IMR-90 (cell line): ENCODE results near the gene KIF16B. TPM values are rescaled to one million over a fixed set of nuclear protein-coding genes. Genes with fewer than 3 reads are reported as not detected.

ENCODE experiments used
- ATAC-seq: fragments of 200-7000 bp; cut with Tn5 transposase; 2 replicates; pipeline ENCODE4 v1.9.1; 2020; ENCODE audit warnings: low read depth, mild to moderate bottlenecking, moderate library complexity
- BruUV-seq: library from RNA; stranded (reverse); fragments of 400-500 nt; replicated peaks from 2 replicates; lab custom pipeline; 2021; lab: Mats Ljungman, UMichigan
- CTCF ChIA-PET: fragments of 300-600 bp; formaldehyde crosslinking; extraction: SDS; loops from one replicate; lab custom pipeline; 2021; ENCODE audit warnings: antibody characterized with exemption; lab: Yijun Ruan, JAX
- POLR2A ChIA-PET: fragments of 300-600 bp; sonication (Branson Sonifier 250); formaldehyde crosslinking; loops from one replicate; lab custom pipeline; 2022; ENCODE audit warnings: antibody characterized with exemption; ENCODE audit not compliant: unreplicated experiment; lab: Charles Lee
- DNase-seq: peaks from one replicate; pipeline ENCODE4 v3.0.0; 2013
- H2AFZ ChIP-seq: replicated peaks from 2 replicates; pipeline ENCODE3; 2013; ENCODE audit warnings: low read length, mild to moderate bottlenecking; ENCODE audit not compliant: poor library complexity
- H2AK5ac ChIP-seq: 2 replicates; pipeline ENCODE4 v1.6.1; 2013; ENCODE audit warnings: low read depth, low read length, inconsistent platforms
- H2AK9ac ChIP-seq: replicated peaks from 2 replicates; pipeline ENCODE3; 2013; ENCODE audit warnings: mild to moderate bottlenecking, low read depth, low read length, moderate library complexity; ENCODE audit not compliant: poor library complexity
- H2BK120ac ChIP-seq: 2 replicates; pipeline ENCODE4 v1.6.1; 2013; ENCODE audit warnings: low read depth, low read length, inconsistent platforms
- H2BK15ac ChIP-seq: 3 replicates; pipeline ENCODE4 v1.6.1; 2013; ENCODE audit warnings: low read depth, low read length, inconsistent platforms
- H2BK20ac ChIP-seq: 2 replicates; pipeline ENCODE4 v1.6.1; 2013; ENCODE audit warnings: low read depth, mild to moderate bottlenecking, inconsistent platforms, low read length, moderate library complexity
- H2BK5ac ChIP-seq: 2 replicates; pipeline ENCODE4 v1.6.1; 2013; ENCODE audit warnings: mild to moderate bottlenecking, low read depth, low read length, inconsistent platforms; ENCODE audit not compliant: poor library complexity, severe bottlenecking
- H3K14ac ChIP-seq: replicated peaks from 2 replicates; pipeline ENCODE4 v1.6.1; 2013; ENCODE audit warnings: low read depth, low read length, inconsistent platforms
- H3K18ac ChIP-seq: 2 replicates; pipeline ENCODE4 v1.6.1; 2013; ENCODE audit warnings: low read depth, low read length, control low read depth
- H3K23ac ChIP-seq: 2 replicates; pipeline ENCODE4 v1.6.1; 2013; ENCODE audit warnings: low read depth, low read length, inconsistent platforms
- H3K27ac ChIP-seq: 2 replicates; pipeline ENCODE4 v1.5.1; 2013; ENCODE audit warnings: mild to moderate bottlenecking, control low read depth, low read length; ENCODE audit not compliant: insufficient read depth
- H3K27me3 ChIP-seq: 2 replicates; pipeline ENCODE4 v1.6.1; 2013; ENCODE audit warnings: low read length; ENCODE audit not compliant: control insufficient read depth, insufficient read depth
- H3K36me3 ChIP-seq: 2 replicates; pipeline ENCODE4 v1.6.1; 2013; ENCODE audit warnings: low read length, mixed read lengths; ENCODE audit not compliant: control insufficient read depth, insufficient read depth
- H3K4ac ChIP-seq: 2 replicates; pipeline ENCODE4 v1.6.1; 2013; ENCODE audit warnings: low read depth, low read length, inconsistent platforms
- H3K4me1 ChIP-seq: 2 replicates; pipeline ENCODE4 v1.6.1; 2013; ENCODE audit warnings: low read length, mixed read lengths; ENCODE audit not compliant: control insufficient read depth, insufficient read depth
- H3K4me2 ChIP-seq: 2 replicates; pipeline ENCODE4 v1.6.1; 2013; ENCODE audit warnings: low read depth, mild to moderate bottlenecking, control low read depth, low read length, moderate library complexity
- H3K4me3 ChIP-seq: 2 replicates; pipeline ENCODE4 v1.5.1; 2013; ENCODE audit warnings: low read depth, mild to moderate bottlenecking, control low read depth, low read length, moderate library complexity; ENCODE audit not compliant: insufficient read depth
- H3K56ac ChIP-seq: 2 replicates; pipeline ENCODE4 v1.6.1; 2013; ENCODE audit warnings: low read length, inconsistent platforms; ENCODE audit not compliant: insufficient read depth; ENCODE audit errors: extremely low read depth
- H3K79me1 ChIP-seq, 2 experiments: 2 replicates each; pipeline ENCODE4 v1.6.1; 2013; ENCODE audit warnings: low read length in 2 of 2, inconsistent platforms in 1 of 2, low read depth in 1 of 2
- H3K9ac ChIP-seq: 2 replicates; pipeline ENCODE4 v1.6.1; 2013; ENCODE audit warnings: low read depth, low read length, control low read depth
- H3K9me1 ChIP-seq: 2 replicates; pipeline ENCODE4 v1.6.1; 2013; ENCODE audit warnings: low read length, inconsistent platforms; ENCODE audit not compliant: insufficient read depth
- H3K9me3 ChIP-seq: 2 replicates; pipeline ENCODE4 v1.6.1; 2013; ENCODE audit warnings: low read length; ENCODE audit not compliant: control insufficient read depth, insufficient read depth
- H4K20me1 ChIP-seq: 2 replicates; pipeline ENCODE4 v1.6.1; 2013; ENCODE audit warnings: low read length, inconsistent platforms; ENCODE audit not compliant: insufficient read depth
- H4K5ac ChIP-seq: 2 replicates; pipeline ENCODE4 v1.6.1; 2013; ENCODE audit warnings: mild to moderate bottlenecking, low read depth, low read length, control low read depth
- H4K8ac ChIP-seq, 2 experiments: 2 replicates each; pipeline ENCODE4 v1.6.1; 2013; ENCODE audit warnings: low read depth in 2 of 2, low read length in 2 of 2, control low read depth in 1 of 2, inconsistent platforms in 1 of 2
- H4K91ac ChIP-seq: 2 replicates; pipeline ENCODE4 v1.6.1; 2013; ENCODE audit warnings: low read depth, low read length, inconsistent platforms; ENCODE audit not compliant: insufficient read depth
- BHLHE40 ChIP-seq: fragments of 150-350 bp; IDR thresholded peaks from 2 replicates; pipeline ENCODE4 v1.6.1; 2016; ENCODE audit warnings: mild to moderate bottlenecking, low read depth, low read length
- CEBPB ChIP-seq: IDR thresholded peaks from 2 replicates; pipeline ENCODE4 v1.6.1; 2012; ENCODE audit warnings: low read depth, low read length, improper control_type of control experiment
- CHD1 ChIP-seq: IDR thresholded peaks from 2 replicates; pipeline ENCODE4 v1.6.1; 2012; ENCODE audit warnings: low read depth, low read length, improper control_type of control experiment
- CTCF ChIP-seq: conservative IDR thresholded peaks from 2 replicates; pipeline ENCODE4 v1.5.1; 2012; ENCODE audit warnings: mild to moderate bottlenecking, low read depth, low read length, improper control_type of control experiment
- ELK1 ChIP-seq: fragments of 150-350 bp; IDR thresholded peaks from 2 replicates; pipeline ENCODE4 v1.6.1; 2016; ENCODE audit warnings: low read depth, mild to moderate bottlenecking, low read length, moderate library complexity, borderline replicate concordance
- FOS ChIP-seq: fragments of 150-350 bp; IDR thresholded peaks from 2 replicates; pipeline ENCODE4 v1.6.1; 2016; ENCODE audit warnings: low read depth, low read length
- MAFK ChIP-seq: IDR thresholded peaks from 2 replicates; pipeline ENCODE4 v1.6.1; 2012; ENCODE audit warnings: low read depth, low read length, improper control_type of control experiment
- MAZ ChIP-seq: IDR thresholded peaks from 2 replicates; pipeline ENCODE4 v1.6.1; 2012; ENCODE audit warnings: low read depth, mild to moderate bottlenecking, low read length, improper control_type of control experiment, moderate library complexity, borderline replicate concordance
- MXI1 ChIP-seq: IDR thresholded peaks from 2 replicates; pipeline ENCODE4 v1.6.1; 2012; ENCODE audit warnings: low read depth, mild to moderate bottlenecking, low read length, moderate library complexity, borderline replicate concordance
- NFE2L2 ChIP-seq: fragments of 150-350 bp; IDR thresholded peaks from 2 replicates; pipeline ENCODE4 v1.6.1; 2016; ENCODE audit warnings: low read depth, mild to moderate bottlenecking, low read length
- POLR2A ChIP-seq: IDR thresholded peaks from 2 replicates; pipeline ENCODE4 v1.6.1; 2012; ENCODE audit warnings: mild to moderate bottlenecking, low read depth, low read length
- RAD21 ChIP-seq: IDR thresholded peaks from 2 replicates; pipeline ENCODE4 v1.6.1; 2012; ENCODE audit warnings: low read length, improper control_type of control experiment
- RCOR1 ChIP-seq: IDR thresholded peaks from 2 replicates; pipeline ENCODE4 v1.6.1; 2012; ENCODE audit warnings: mild to moderate bottlenecking, low read length, improper control_type of control experiment; ENCODE audit not compliant: insufficient replicate concordance
- RFX5 ChIP-seq: IDR thresholded peaks from 2 replicates; pipeline ENCODE4 v1.8.0; 2012; ENCODE audit warnings: low read depth, mild to moderate bottlenecking, low read length, moderate library complexity
- SMC3 ChIP-seq: fragments of 150-350 bp; IDR thresholded peaks from 2 replicates; pipeline ENCODE4 v1.6.1; 2016; ENCODE audit warnings: low read depth, mild to moderate bottlenecking, antibody characterized with exemption, low read length, moderate library complexity
- USF2 ChIP-seq: fragments of 150-350 bp; IDR thresholded peaks from 2 replicates; pipeline ENCODE4 v1.6.1; 2017; ENCODE audit warnings: mild to moderate bottlenecking, antibody characterized with exemption, low read length, low read depth
- WGBS, 2 experiments: methylation state at CpG; one replicate each; pipeline versions ENCODE4 v1.1.5 to v1.1.7; 2013; ENCODE audit warnings: missing lambda C conversion rate in 2 of 2; ENCODE audit not compliant: insufficient read length in 1 of 2; ENCODE audit errors: extremely low coverage in 2 of 2; 5-methylcytosine and 5-hydroxymethylcytosine counted together
- dilution Hi-C: fragments of 300-500 bp; cut with HindIII; formaldehyde crosslinking; loops from one replicate; pipeline ENCODE4 v1.14.3; 2018; ENCODE audit warnings: low sequenced_read_pairs; ENCODE audit not compliant: unreplicated experiment
- in situ Hi-C: fragments of 300-500 bp; cut with MboI; formaldehyde crosslinking; loops from 3 replicates; pipeline ENCODE4 v1.14.3; 2019; ENCODE audit warnings: low sequenced_read_pairs, inconsistent platforms, mixed read lengths
- intact Hi-C: fragments of 100-400 bp; cut with micrococcal nuclease; formaldehyde crosslinking; loops from 2 replicates; pipeline ENCODE4 v1.10.0; 2022
- polyA plus RNA-seq, 3 experiments: library from polyadenylated mRNA; depleted of rRNA; stranded (reverse); fragments of >200 nt; gene quantifications; 2 replicates each; pipeline ENCODE4 v1.2.3, GENCODE V29; 2012; ENCODE audit warnings: low replicate concordance in 1 of 3
- total RNA-seq: library from RNA; depleted of rRNA; stranded (reverse); fragments of >200 nt; gene quantifications from 2 replicates; pipeline ENCODE4 v1.2.3, GENCODE V29; 2012

The KIF16B gene
- total and polyA plus RNA-seq, 2 of the 4 experiments (the other 2 are of a cell fraction) = 4.7 to 10.0 TPM

GRCh38 chr20:16580620-16581019 is 7.4 kb upstream of the KIF16B start:
- ATAC-seq = no peak; the same call in 1 of the 2 replicates

More at GRCh38 chr20:16580620-16581019, 7.4 kb upstream of the KIF16B start:
- intact Hi-C loops = loop anchor here (5.0 kb wide), 1 partner anchor 37 kb away; no protein-coding TSS in a partner anchor
- Histone ChIP-seq H3K56ac (no peak overlapping the region), H2AFZ (no peak overlapping the region), H3K4me1 (peaks cover 7% of the 10 kb centered on the region), H2AK5ac (no peak overlapping the region), H3K4ac (no peak overlapping the region), H3K9ac (no peak overlapping the region), H4K91ac (no peak overlapping the region), H3K23ac (no peak overlapping the region), H3K79me1 (no peaks in the 10 kb centered on the region), H2BK15ac (no peak overlapping the region), H3K14ac (no peak overlapping the region), H3K4me2 (no peak overlapping the region; the same call in 1 of the 2 replicates), H3K4me3 (no peak overlapping the region), H4K20me1 (no peaks in the 10 kb centered on the region), H3K18ac (no peak overlapping the region), H2BK20ac (no peak overlapping the region), H3K9me1 (peaks cover 4% of the 10 kb centered on the region; the same call in 1 of the 2 replicates), H4K5ac (no peak overlapping the region), H2BK5ac (no peak overlapping the region), H3K27me3 (no peaks in the 10 kb centered on the region), H4K8ac (no peak overlapping the region), H3K36me3 (no peaks in the 10 kb centered on the region), H2BK120ac (no peak overlapping the region), H3K27ac (no peak overlapping the region), H3K9me3 (no peaks in the 10 kb centered on the region), H2AK9ac (no peak overlapping the region)
- in situ Hi-C loops = no loop called here
- ChIA-PET CTCF (no interaction called here), POLR2A (no interaction called here)
- dilution Hi-C loops = no loop called here
- 40% methylated on average over 1 of the region's 2 CpGs; no CpG with 5 or more reads in 1 of the 2 experiments for WGBS, 2 experiments
- no TSS peak for BruUV-seq
- no peak for TF ChIP-seq NFE2L2
- no peak for TF ChIP-seq POLR2A
- TF ChIP-seq FOS = no peak
- TF ChIP-seq CTCF = no peak
- no peak for TF ChIP-seq RFX5
- no peak for TF ChIP-seq CHD1
- no peak for TF ChIP-seq MXI1
- no peak for TF ChIP-seq BHLHE40
- no peak for TF ChIP-seq USF2
- no peak for TF ChIP-seq CEBPB
- TF ChIP-seq SMC3 = no peak
- no peak for TF ChIP-seq MAZ
- TF ChIP-seq ELK1 = no peak
- no peak for TF ChIP-seq MAFK
- TF ChIP-seq RCOR1 = no peak
- TF ChIP-seq RAD21 = no peak
- DNase-seq = no peak
